ENCODE data around the gene SLC25A44.

DNA sequence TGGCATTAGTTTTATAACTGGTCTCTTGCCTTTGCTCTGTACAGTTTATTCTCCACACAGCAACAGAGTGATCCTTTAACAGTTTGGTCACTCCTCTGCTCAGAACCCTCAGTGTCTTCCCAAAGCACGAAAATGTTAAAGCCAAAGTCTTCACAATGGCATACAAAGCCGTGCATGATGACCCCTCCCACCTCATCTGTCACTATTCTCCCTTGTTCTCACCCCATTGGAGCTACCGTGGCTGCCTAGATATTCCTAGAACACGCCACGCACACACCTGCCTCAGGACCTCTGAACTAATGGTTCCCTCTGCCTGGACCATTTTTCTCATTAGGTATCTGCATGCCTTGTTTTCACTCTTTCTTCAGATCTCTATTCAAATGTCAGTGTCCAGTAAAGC, 49.2 kb upstream of the SLC25A44 start:
- TF ChIP-seq, protein P1, sequence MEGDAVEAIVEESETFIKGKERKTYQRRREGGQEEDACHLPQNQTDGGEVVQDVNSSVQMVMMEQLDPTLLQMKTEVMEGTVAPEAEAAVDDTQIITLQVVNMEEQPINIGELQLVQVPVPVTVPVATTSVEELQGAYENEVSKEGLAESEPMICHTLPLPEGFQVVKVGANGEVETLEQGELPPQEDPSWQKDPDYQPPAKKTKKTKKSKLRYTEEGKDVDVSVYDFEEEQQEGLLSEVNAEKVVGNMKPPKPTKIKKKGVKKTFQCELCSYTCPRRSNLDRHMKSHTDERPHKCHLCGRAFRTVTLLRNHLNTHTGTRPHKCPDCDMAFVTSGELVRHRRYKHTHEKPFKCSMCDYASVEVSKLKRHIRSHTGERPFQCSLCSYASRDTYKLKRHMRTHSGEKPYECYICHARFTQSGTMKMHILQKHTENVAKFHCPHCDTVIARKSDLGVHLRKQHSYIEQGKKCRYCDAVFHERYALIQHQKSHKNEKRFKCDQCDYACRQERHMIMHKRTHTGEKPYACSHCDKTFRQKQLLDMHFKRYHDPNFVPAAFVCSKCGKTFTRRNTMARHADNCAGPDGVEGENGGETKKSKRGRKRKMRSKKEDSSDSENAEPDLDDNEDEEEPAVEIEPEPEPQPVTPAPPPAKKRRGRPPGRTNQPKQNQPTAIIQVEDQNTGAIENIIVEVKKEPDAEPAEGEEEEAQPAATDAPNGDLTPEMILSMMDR (IDR thresholded peaks at IDR 0.05) = no peak
- 0 out of 2 replicates have a peak, but pooled peaks have one; percentile 18 for TF ChIP-seq POLR2AphosphoS5 (IDR thresholded peaks at IDR 0.05; ENCODE audit: low read depth, low read length)
- TF ChIP-seq, protein P2, sequence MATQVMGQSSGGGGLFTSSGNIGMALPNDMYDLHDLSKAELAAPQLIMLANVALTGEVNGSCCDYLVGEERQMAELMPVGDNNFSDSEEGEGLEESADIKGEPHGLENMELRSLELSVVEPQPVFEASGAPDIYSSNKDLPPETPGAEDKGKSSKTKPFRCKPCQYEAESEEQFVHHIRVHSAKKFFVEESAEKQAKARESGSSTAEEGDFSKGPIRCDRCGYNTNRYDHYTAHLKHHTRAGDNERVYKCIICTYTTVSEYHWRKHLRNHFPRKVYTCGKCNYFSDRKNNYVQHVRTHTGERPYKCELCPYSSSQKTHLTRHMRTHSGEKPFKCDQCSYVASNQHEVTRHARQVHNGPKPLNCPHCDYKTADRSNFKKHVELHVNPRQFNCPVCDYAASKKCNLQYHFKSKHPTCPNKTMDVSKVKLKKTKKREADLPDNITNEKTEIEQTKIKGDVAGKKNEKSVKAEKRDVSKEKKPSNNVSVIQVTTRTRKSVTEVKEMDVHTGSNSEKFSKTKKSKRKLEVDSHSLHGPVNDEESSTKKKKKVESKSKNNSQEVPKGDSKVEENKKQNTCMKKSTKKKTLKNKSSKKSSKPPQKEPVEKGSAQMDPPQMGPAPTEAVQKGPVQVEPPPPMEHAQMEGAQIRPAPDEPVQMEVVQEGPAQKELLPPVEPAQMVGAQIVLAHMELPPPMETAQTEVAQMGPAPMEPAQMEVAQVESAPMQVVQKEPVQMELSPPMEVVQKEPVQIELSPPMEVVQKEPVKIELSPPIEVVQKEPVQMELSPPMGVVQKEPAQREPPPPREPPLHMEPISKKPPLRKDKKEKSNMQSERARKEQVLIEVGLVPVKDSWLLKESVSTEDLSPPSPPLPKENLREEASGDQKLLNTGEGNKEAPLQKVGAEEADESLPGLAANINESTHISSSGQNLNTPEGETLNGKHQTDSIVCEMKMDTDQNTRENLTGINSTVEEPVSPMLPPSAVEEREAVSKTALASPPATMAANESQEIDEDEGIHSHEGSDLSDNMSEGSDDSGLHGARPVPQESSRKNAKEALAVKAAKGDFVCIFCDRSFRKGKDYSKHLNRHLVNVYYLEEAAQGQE (IDR thresholded peaks at IDR 0.05; ENCODE audit: insufficient read depth in 1 of 2, low read depth in 2 of 2, low read length in 1 of 2) = no peak
